Cardiac muscle cell (in vitro differentiated cells and primary cell): ENCODE results near the gene OPA1. TPM values are rescaled to one million over a fixed set of nuclear protein-coding genes. Genes with fewer than 3 reads are reported as not detected.

Experiments used
- DNase-seq, 2 donors: peaks; one replicate each; pipeline versions ENCODE4 v3.0.0 to v3.0.0-alpha.2; 2010 to 2017; ENCODE audit warnings: low read depth in 1 of 2, low spot score in 1 of 2
- H3K27ac ChIP-seq: fragments of 200-600 bp; sonication (generic); 2 replicates; pipeline ENCODE4 v1.5.1; 2016
- H3K27me3 ChIP-seq: fragments of 200-600 bp; sonication (generic); 2 replicates; pipeline ENCODE4 v1.6.0; 2016; ENCODE audit warnings: control low read depth
- H3K36me3 ChIP-seq: fragments of 200-600 bp; sonication (generic); 2 replicates; pipeline ENCODE4 v1.5.1; 2016; ENCODE audit warnings: control low read depth
- H3K4me1 ChIP-seq: fragments of 200-600 bp; sonication (generic); 2 replicates; pipeline ENCODE4 v1.8.1; 2017; ENCODE audit warnings: low read depth, mild to moderate bottlenecking, mixed run types
- H3K4me3 ChIP-seq: fragments of 200-600 bp; sonication (generic); 2 replicates; pipeline ENCODE4 v1.5.1; 2016; ENCODE audit warnings: mild to moderate bottlenecking
- H3K9me3 ChIP-seq: fragments of 200-600 bp; sonication (generic); 2 replicates; pipeline ENCODE4 v1.5.1; 2017; ENCODE audit warnings: low read depth, mild to moderate bottlenecking, control low read depth
- polyA plus RNA-seq: library from polyadenylated mRNA; unstranded; fragments of >200 nt; fragmentation: Nextera tagmentation; extraction: Ambion mirVana; gene quantifications from 2 replicates; pipeline ENCODE4 v1.2.1, GENCODE V29; 2016
- total RNA-seq: library from RNA; depleted of rRNA; stranded (reverse); fragments of >200 nt; gene quantifications from 2 replicates; pipeline ENCODE4 v1.2.3, GENCODE V29; 2016
- TF ChIP-seq, protein P1 (sequence below): IDR thresholded peaks from 2 replicates; pipeline ENCODE4 v1.5.1; 2012; ENCODE audit warnings: low read depth, mild to moderate bottlenecking, low read length

The OPA1 gene
- total and polyA plus RNA-seq, 2 experiments from 2014 or later = 26.6 to 54.4 TPM

DNA sequence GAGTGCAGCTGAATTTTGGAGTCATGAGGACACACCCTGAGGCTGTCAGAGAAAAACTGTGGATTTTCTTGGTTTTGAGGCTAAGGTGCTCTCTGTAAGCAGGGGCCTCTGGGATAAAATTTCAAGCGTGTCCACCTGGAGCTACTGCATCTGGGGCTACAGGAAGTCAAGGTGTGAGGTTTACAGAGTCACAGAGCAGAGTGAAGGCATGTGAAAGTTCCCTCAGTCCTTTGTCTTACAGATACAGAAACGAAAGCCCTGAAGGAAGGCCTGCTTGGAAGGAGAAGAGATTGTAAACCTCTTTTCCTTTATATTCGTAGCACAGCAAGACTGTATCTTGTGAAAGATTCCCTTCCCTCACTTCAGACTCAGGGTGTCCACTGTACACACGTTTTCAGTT is 138.6 kb downstream of the OPA1 start:
- H3K4me3 ChIP-seq = no peak overlapping the region
- H3K27me3 ChIP-seq = no peaks in the 10 kb centered on the region
- no peaks in the 10 kb centered on the region for H3K9me3 ChIP-seq
- H3K36me3 ChIP-seq = no peaks in the 10 kb centered on the region
- DNase-seq = no peak
- H3K27ac ChIP-seq = no peak overlapping the region
- TF ChIP-seq, protein P1, sequence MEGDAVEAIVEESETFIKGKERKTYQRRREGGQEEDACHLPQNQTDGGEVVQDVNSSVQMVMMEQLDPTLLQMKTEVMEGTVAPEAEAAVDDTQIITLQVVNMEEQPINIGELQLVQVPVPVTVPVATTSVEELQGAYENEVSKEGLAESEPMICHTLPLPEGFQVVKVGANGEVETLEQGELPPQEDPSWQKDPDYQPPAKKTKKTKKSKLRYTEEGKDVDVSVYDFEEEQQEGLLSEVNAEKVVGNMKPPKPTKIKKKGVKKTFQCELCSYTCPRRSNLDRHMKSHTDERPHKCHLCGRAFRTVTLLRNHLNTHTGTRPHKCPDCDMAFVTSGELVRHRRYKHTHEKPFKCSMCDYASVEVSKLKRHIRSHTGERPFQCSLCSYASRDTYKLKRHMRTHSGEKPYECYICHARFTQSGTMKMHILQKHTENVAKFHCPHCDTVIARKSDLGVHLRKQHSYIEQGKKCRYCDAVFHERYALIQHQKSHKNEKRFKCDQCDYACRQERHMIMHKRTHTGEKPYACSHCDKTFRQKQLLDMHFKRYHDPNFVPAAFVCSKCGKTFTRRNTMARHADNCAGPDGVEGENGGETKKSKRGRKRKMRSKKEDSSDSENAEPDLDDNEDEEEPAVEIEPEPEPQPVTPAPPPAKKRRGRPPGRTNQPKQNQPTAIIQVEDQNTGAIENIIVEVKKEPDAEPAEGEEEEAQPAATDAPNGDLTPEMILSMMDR = no peak
- H3K4me1 ChIP-seq = no peaks in the 10 kb centered on the region

DNA sequence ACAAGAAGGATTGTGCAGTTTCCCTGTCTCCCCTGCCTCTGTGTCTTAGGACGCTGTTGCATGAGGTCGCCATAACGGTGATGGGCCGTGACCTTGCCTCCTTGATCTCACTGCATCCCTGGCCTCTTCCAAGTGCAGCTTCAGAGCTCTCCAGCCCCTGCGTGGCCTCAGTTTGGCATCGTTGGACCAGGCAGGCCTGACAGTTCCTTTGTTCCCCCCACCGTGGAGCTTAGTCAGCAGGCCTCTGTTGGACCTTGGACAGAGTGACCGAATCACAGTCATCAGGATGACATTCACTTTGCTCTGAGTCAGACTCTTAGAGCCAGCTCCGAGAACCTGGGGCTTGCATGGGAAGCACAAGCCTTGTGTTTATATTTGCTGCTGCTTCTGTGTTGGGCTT is 139.4 kb downstream of the OPA1 start:
- Histone ChIP-seq H3K27me3 (no peaks in the 10 kb centered on the region), H3K4me3 (no peak overlapping the region), H3K36me3 (no peaks in the 10 kb centered on the region), H3K4me1 (no peaks in the 10 kb centered on the region), H3K9me3 (no peaks in the 10 kb centered on the region), H3K27ac (no peak overlapping the region)
- peak in 1 of 2 donors; percentile 31 for DNase-seq
- TF ChIP-seq, protein P1 = no peak

DNA sequence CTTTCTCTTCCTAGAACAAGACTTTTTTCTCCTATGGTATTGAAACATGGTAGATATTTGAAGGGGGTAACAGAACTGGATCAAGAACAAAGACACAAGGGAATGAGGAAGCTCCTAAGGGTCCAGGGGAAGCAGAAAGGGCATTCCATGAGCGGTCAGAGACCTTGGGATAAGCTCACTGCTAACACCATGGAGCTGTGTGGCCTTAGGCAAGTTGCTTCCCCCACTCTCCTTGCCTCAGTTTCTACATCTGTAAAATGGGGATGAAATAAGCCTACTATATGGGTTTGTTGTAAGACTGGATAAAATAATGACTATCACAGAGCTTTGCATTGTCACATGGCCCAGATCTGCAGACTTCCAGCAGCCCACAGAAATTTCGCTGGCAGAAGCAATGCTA is 139.8 kb downstream of the OPA1 start:
- TF ChIP-seq, protein P1 = no peak
- no peak overlapping the region for H3K4me3 ChIP-seq
- H3K36me3 ChIP-seq = no peaks in the 10 kb centered on the region
- no peaks in the 10 kb centered on the region for H3K4me1 ChIP-seq
- no peaks in the 10 kb centered on the region for H3K27me3 ChIP-seq
- no peaks in the 10 kb centered on the region for H3K9me3 ChIP-seq
- H3K27ac ChIP-seq = no peak overlapping the region
- DNase-seq = no peak

DNA sequence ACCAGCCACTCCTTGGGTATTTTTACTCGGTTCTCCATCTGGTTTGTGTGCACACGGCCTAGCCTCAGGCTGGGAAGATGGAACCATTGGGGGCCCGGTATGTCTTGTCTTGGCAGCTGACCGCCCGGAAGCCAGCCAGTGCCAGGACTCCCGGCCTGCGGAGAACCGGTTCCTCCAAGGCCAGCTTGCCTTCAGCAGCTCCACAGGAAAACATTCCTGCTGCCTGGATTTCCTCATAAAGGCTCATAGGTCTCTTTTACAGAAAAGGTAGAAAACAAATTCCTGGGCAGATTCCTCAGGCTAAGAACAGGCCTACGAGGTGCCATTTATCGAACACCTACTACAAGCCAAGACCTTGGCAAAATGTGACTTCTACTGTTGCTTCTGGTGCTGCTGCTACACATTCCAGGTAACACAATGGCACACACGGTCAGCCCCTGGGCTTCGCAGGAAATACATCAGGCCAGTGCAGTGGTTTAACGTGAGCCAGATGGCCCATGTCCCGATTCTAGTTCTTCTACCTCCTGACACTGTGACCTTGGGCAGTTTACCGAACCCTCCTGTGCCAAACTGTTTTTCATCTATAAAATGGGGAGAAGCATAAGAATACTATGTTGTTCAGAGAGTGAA is 141.8 kb downstream of the OPA1 start:
- H3K27me3 ChIP-seq = no peaks in the 10 kb centered on the region
- no peak overlapping the region for H3K27ac ChIP-seq
- TF ChIP-seq, protein P1 = no peak
- H3K36me3 ChIP-seq = no peaks in the 10 kb centered on the region
- no peak overlapping the region for H3K4me3 ChIP-seq
- H3K4me1 ChIP-seq = no peaks in the 10 kb centered on the region
- DNase-seq = no peak
- no peaks in the 10 kb centered on the region for H3K9me3 ChIP-seq

DNA sequence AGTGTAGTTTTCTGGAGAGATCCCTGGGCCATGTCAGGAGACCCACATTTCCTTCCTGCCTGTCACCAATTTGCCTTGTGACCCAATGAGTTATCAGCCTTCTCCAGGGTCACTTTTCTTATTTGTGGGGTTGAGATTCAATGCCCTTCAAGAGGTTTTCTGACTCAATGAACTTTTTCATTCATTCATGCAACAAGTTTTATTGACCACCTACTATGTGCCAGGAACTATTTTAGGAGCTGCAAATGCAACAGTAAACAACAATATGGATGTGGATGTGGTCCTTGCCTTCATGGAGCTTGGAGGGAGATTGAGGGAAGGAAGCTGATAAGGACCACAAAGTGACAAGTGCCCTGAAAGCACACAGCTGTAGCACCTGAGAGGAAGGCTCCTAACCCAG is 142.8 kb downstream of the OPA1 start:
- Histone ChIP-seq H3K4me1 (no peaks in the 10 kb centered on the region), H3K4me3 (no peak overlapping the region), H3K9me3 (no peaks in the 10 kb centered on the region), H3K27ac (no peak overlapping the region), H3K36me3 (no peaks in the 10 kb centered on the region), H3K27me3 (no peaks in the 10 kb centered on the region)
- TF ChIP-seq, protein P1 = no peak
- no peak for DNase-seq
